ENCODE data around the gene MED27. TPM values are rescaled to one million over a fixed set of nuclear protein-coding genes. Genes with fewer than 3 reads are reported as not detected.

The MED27 gene
- total RNA-seq, 1 donor from 2014 or later: 19.1 TPM

GRCh38 chr9:131824155-131824594, 255.5 kb downstream of the MED27 start:
- DNase-seq (ENCODE audit: extremely low read depth, low read depth, low spot score): no peak

DNA sequence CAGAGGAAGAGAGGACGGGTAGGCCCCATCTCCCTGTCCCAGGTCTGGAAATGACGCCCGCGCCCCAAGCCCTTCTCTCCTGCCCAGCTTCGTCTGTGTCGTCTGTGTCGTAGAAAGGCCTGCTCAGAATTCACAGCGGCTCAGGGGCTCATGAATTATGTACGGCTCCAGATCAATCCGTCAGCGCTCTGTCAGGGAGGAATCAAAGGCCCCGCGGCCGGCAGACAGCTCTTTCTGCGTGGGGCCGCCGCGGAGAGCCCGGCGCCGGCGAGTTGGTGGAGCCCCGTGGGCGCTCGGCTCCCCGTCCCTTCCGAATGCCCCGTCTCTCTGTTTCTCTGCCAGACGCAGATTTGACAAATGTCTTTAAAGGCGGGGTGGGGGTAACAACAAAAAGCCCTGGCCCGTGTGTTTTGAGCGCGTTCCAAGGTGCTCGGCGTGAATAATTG, 255.9 kb downstream of the MED27 start:
- DNase-seq (ENCODE audit: extremely low read depth, low read depth, low spot score): no peak

DNA sequence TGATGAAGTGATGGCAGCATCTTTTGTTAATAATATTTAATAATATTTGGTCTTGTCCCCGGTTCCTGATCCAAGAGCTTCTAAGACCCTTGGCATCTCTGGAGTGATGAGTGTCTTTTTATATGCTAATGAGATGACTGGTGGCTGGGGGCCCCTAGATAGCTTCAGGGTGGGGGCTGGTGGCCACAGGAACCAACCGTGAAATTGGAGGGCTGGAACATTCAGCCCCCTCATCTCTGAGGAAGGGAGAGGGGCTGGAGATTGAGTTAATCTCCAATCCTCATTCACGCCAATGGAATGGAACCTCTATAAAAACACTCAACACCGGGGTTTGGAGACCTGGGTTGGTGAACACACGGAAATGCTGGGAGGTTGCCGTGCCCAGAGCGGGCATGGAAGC, 261.6 kb downstream of the MED27 start:
- DNase-seq (ENCODE audit: extremely low read depth, low read depth, low spot score): no peak

DNA sequence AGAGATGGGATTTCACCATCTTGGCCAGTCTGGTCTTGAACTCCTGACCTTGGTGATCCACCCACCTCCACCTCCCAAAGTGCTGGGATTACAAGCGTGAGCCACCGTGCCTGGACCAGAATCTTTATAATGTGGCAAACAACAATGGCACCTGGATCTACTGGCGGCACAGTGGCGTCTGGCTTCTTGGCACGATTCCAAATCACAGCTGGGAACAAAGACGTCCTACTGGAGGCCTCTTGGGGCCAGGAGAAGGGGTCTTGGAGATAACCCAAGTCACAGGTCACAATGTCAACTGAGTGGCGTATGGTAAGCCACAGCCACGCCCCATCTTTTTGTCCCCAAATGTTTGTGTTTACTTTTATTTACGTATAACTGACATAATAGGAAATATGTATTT, 262.0 kb downstream of the MED27 start:
- DNase-seq (ENCODE audit: extremely low read depth, low read depth, low spot score): no peak

- no peak for DNase-seq (ENCODE audit: extremely low read depth, low read depth, low spot score)
Measured at GRCh38 chr9:131817073-131817472, 262.6 kb downstream of the MED27 start.

- no peak for DNase-seq (ENCODE audit: extremely low read depth, low read depth, low spot score)
Measured at GRCh38 chr9:131815970-131816873, 263.4 kb downstream of the MED27 start.

- DNase-seq (ENCODE audit: extremely low read depth, low read depth, low spot score): no peak
Measured at GRCh38 chr9:131814707-131815106, 265.0 kb downstream of the MED27 start.

- no peak for DNase-seq (ENCODE audit: extremely low read depth, low read depth, low spot score)
Measured at GRCh38 chr9:131813116-131813515, 266.6 kb downstream of the MED27 start.

DNA sequence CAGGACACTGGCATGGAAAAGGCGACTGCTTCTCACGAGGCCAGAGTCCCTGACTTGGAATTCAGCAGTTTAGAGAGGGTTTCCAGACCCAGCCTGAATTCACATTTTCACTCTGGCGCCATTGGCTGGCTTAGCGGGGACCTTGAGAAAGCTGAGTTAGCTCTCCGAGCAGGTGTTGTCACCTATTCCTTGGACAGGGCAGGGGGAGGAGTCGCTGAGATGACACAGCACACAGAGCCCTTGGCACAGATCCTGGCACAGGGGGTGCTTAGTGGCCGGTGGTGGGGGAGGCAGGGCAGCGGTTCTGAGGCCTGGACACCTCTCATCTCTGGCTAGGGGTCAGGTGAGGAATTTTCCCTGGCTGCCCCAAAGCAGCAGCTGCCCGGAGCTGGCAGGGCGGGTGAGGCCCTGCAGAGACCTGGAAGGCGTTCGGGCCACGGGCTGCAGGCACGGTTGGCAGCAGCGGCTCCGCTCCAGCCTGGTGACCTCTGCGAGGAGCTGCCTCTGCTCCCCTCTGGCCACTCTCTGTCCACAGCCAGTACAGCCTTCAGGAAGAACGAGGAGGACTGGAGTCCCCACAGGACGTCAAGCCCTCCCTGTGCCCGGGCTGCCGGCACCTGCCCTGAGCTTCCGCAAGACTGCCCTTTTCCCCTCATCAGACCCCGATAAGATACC, 267.4 kb downstream of the MED27 start:
- DNase-seq (ENCODE audit: extremely low read depth, low read depth, low spot score): no peak

DNA sequence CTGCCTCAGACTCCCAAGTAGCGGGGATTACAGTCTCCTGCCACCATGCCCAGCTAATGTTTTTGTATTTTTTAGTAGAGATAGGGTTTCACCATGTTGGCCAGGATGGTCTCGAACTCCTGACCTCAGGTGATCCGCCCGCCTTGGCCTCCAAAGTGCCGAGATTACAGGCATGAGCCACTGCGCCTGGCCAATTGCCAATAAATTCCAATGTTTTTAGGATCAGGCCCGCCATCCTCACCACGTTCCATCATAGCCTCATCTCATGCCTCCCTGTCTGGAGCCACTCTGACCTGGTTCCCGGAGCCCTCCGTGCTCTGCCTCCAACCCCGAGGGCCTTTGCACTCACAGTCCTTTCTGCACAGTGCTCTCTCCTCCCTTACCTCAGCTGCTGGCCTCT, 268.3 kb downstream of the MED27 start:
- DNase-seq (ENCODE audit: extremely low read depth, low read depth, low spot score): no peak

GRCh38 chr9:131810351-131811170, 269.1 kb downstream of the MED27 start:
- no peak for DNase-seq (ENCODE audit: extremely low read depth, low read depth, low spot score)

Other genes with a start within 250 kb of the MED27 start
- 0.58 and 0.63 TPM in 2 replicates for gene NTNG2, start 82.2 kb upstream of the MED27 start, total RNA-seq